GM18519 (cell line): ENCODE measurements around the gene ERP29.
"Not testable (repeated sequence)": the region's sequence is repeated elsewhere in the genome, so short reads cannot be mapped to it uniquely, and the experiment has no call there.

Experiments used
- ATAC-seq: cut with Tn5 transposase; IDR thresholded peaks from one replicate; pipeline ENCODE4 v1.9.1; 2021; ENCODE audit warnings: mild to moderate bottlenecking, moderate library complexity; ENCODE audit not compliant: unreplicated experiment, low FRiP score

Gene ERP29

GRCh38 chr12:112000820-112001219 is 12.4 kb upstream of the ERP29 start:
- no peak for ATAC-seq

GRCh38 chr12:112001576-112001975 is 11.7 kb upstream of the ERP29 start:
- no peak for ATAC-seq

- ATAC-seq: no peak
Measured at GRCh38 chr12:112004041-112004440, 9.2 kb upstream of the ERP29 start.

GRCh38 chr12:112005419-112006395 is 7.5 kb upstream of the ERP29 start:
- no peak for ATAC-seq

GRCh38 chr12:112007945-112008344 is 5.3 kb upstream of the ERP29 start:
- ATAC-seq: no peak

GRCh38 chr12:112008918-112009317 is 4.3 kb upstream of the ERP29 start:
- ATAC-seq: no peak

GRCh38 chr12:112009596-112009995 is 3.6 kb upstream of the ERP29 start:
- ATAC-seq: not testable (repeated sequence)

GRCh38 chr12:112010415-112011344 is 2.5 kb upstream of the ERP29 start:
- no peak for ATAC-seq

GRCh38 chr12:112011685-112012084 is 1.5 kb upstream of the ERP29 start:
- ATAC-seq: no peak

- ATAC-seq: no peak
Measured at GRCh38 chr12:112013601-112014402, 576 bp downstream of the ERP29 start.

GRCh38 chr12:112015938-112016337 is 2.7 kb downstream of the ERP29 start:
- no peak for ATAC-seq

GRCh38 chr12:112017041-112017440 is 3.8 kb downstream of the ERP29 start:
- ATAC-seq: no peak

- no peak for ATAC-seq
Measured at GRCh38 chr12:112018571-112019237, 5.5 kb downstream of the ERP29 start.

- no peak for ATAC-seq
Measured at GRCh38 chr12:112020947-112021457, 7.8 kb downstream of the ERP29 start.

- ATAC-seq: no peak
Measured at GRCh38 chr12:112022241-112023016, 9.2 kb downstream of the ERP29 start.

- no peak for ATAC-seq
Measured at GRCh38 chr12:112023759-112024396, 10.7 kb downstream of the ERP29 start.

- no peak for ATAC-seq
Measured at GRCh38 chr12:112025808-112026375, 12.7 kb downstream of the ERP29 start.

- no peak for ATAC-seq
Measured at GRCh38 chr12:112029301-112029700, 16.1 kb downstream of the ERP29 start.
